HG02763 (cell line): ENCODE data around the gene LDLR.

Experiments
- ATAC-seq: cut with Tn5 transposase; IDR thresholded peaks from one replicate; pipeline ENCODE4 v1.9.1; 2021; ENCODE audit warnings: mild to moderate bottlenecking, moderate library complexity; ENCODE audit not compliant: unreplicated experiment

The LDLR gene

DNA sequence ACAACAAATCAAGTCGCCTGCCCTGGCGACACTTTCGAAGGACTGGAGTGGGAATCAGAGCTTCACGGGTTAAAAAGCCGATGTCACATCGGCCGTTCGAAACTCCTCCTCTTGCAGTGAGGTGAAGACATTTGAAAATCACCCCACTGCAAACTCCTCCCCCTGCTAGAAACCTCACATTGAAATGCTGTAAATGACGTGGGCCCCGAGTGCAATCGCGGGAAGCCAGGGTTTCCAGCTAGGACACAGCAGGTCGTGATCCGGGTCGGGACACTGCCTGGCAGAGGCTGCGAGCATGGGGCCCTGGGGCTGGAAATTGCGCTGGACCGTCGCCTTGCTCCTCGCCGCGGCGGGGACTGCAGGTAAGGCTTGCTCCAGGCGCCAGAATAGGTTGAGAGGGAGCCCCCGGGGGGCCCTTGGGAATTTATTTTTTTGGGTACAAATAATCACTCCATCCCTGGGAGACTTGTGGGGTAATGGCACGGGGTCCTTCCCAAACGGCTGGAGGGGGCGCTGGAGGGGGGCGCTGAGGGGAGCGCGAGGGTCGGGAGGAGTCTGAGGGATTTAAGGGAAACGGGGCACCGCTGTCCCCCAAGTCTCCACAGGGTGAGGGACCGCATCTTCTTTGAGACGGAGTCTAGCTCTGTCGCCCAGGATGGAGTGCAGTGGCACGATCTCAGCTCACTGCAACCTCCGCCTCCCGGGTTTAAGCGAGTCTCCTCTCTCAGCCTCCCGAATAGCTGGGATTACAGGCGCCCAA, at the start of gene LDLR:
TSS of gene LDLR (plus strand) at position 210 of the 760 bp plus-strand sequence. CDS start at position 296, 86 bp downstream.
- ATAC-seq, result no peak

DNA sequence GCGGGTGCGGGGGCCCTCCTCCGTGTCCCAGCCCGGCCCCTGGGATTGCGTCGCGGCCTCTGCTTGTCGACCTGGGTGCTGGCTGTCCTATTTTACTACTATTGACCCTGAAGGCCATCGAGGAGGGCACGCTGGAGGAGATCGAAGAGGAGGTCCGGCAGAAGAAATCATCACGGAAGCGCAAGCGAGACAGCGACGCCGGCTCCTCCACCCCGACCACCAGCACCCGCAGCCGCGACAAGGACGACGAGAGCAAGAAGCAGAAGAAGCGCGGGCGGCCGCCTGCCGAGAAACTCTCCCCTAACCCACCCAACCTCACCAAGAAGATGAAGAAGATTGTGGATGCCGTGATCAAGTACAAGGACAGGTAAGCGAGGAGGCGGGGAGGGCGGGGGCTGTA, 48.1 kb upstream of the LDLR start:
- ATAC-seq, result no peak

DNA sequence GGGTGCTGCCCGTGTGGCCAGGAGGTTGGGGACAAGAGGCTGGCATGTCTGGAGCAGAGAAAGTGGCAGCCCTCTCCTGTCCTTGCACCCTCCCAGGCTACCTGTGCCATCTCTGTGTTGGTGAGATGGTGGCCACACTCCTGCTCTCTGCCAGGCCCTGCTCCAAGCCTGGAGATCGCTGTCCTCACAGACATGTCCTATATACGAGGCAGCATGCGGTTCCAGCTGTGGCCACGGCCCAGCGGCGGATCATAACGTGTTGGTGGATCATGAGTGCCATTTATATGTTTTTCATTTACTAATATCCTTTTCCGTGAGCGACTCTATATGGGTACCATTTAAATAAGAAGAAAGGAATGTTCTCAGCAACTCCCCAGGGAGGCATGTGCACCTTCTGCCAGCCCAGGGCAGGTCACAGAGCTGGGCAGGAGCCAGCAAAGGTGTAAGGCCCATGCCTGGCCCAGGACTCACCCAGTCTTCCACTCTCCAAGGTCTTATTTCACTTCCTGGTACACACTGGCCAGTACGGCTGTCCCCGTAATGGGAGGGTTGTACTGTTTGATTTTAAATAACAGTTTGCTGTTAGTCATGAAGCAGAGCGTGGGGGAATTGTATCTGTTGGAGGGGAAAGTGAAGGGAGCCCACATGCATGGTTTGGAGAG, 47.2 kb upstream of the LDLR start:
- no peak for ATAC-seq

GRCh38 chr19:11044431-11044830, 44.8 kb upstream of the LDLR start:
- ATAC-seq, result no peak

DNA sequence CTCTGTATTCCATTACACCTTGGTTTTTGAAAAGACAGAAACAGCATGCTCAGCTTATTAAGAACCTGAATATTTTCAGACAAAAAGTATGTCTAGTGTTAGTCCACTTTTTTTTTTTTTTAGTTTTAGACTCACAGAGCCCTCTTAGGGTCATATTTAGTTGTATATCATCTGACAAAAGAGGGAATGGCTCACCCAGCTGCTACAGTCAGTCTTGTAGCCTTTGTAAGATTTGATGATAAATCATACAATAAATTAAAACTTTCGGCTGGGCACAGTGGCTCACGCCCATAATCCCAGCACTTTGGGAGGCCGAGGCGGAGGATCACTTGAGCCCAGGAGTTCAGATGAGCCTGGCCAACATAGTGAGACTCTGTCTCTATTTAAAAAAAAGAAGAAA, 43.7 kb upstream of the LDLR start:
- no peak for ATAC-seq

DNA sequence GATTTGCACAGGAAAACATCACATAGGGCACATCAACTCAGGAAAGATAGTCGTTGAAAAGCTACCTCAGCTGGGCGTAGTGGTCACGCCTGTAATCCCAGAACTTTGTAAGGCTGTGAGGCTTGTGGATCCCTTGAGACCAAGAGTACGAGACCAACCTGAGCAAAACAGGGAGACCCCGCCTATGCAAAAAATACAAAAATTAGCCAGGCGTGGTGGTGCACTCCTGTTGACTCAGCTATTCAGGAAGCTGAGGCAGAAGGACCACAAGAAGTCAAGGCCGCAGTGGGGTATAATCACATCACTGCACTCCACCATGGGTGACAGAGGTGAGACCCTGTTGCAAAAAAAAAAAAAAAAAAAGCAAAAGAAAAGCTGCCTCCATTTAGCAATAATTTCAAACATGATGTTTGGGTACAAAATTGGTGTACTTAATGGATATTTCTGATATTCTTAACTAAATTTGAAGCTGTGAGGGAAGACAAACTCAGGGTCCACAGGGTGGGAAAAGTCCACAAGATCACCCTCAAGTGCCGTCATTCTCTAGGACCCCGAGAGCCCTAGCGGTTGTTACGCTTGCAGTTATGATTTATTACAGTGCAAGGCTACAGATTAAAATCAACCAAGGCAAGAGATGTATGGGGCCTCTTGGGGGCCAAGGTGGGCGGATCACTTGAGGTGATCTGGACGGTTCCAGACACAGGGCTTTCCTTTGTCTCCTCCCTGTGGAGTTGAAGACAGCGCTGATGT, 42.5 kb upstream of the LDLR start:
- no peak for ATAC-seq

DNA sequence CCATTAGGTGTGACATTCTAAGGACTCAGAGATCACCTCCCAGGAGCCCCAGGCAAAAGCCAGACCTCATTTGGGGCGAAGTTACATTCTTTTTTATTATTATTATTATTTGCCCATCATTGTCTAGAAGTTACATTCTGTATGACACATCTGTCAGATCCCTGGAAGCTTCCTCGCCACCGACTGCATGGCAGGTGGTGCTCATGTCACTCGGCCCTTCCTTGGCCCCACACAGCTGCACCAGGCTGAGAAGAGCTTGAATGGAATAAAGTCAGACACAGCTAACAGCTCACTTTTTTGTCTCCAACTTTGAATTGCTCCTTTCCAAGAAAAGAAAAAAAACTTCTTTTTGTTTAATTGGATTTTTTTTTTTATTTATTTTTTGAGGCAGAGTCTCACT, 41.4 kb upstream of the LDLR start:
- no peak for ATAC-seq

DNA sequence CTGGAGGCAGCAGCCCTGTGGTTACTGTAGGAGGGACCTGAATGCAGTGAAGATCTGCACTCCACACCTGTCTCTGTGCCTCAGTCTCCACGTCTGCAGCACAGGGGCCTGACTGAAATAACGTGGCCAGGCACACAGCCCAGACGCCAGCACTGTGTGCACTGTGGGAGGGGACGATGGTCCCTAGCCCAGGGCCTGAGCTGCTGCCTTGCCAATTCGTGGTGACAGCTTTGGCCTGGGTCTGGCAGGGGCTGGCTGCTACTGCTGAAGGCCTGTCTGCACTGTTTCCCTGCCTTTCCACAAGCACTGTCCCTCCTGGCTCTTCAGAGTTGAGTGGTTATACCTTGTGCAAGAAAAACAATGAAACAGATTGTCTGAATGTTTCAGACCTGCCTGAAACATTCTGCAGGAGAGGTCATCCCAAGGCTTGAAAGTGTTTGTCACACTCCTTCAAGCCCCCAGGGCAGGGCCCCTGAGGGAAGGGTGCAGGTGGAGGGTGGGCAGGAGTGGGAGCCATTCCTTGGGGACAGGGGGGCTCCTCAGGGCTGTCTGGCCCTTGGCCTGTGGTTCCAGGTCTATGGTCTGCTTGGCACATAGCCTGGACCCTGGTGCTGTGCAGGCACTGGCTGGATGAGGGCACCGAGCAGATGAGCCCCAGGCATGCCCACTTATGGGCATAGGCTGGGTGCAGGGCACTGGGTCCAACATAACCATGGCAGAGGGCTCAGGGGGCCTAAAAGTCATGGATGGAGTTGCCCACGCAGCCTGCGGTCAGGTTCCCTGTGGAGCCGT, 38.7 kb upstream of the LDLR start:
- no peak for ATAC-seq

- ATAC-seq, result no peak
Observed at GRCh38 chr19:11053817-11054195, 35.5 kb upstream of the LDLR start.

GRCh38 chr19:11054200-11054599, 35.1 kb upstream of the LDLR start:
- ATAC-seq, result no peak

DNA sequence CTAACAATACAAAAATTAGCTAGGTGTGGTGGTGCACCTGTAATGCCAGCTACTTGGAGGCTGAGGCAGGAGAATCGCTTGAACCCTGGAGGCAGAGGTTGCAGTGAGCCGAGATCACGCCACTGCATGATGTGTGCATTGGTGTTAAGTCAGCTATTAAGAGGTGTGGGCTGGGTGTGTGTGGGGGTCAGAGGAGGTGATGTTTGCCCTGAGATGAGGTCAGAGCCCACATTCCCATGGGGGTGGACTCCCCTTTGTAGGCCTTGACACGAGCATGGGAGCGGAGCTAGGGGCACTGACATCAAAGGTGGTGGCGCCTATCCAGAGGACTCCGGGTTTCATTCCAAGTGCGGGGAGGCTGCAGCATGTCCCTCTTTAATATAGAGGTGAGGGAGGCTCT, 34.6 kb upstream of the LDLR start:
- ATAC-seq, result no peak

DNA sequence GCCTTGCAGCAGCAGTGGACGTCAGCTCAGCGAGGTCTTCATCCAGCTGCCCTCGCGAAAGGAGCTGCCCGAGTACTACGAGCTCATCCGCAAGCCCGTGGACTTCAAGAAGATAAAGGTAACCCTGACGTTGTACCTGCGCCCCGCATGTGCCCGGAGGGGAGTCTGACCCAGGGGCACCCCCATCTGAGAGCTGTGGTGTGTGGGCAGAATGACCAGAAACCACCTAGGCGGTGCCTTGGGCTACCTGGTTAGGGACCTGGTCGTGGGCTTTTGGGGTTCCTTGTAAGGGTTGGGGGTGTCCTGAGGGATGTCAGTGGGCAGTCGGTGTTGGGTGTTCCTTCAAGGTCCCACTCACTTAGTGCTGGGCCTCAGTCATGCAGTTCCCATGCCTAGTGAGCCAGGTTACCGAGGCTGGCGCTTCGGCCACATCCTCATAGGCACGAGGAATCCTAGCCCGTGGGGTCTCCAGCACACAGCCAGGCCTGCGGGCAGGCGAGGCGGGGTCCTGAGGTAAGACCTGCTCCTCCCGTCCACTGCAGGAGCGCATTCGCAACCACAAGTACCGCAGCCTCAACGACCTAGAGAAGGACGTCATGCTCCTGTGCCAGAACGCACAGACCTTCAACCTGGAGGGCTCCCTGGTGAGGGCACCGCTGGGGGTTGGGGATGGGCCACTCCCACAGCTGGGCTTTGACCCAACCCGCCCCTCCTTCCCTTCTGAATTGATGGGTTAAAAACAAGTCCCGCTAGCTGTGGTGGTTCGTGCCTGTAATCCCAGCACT, 30.8 kb upstream of the LDLR start:
- no peak for ATAC-seq

DNA sequence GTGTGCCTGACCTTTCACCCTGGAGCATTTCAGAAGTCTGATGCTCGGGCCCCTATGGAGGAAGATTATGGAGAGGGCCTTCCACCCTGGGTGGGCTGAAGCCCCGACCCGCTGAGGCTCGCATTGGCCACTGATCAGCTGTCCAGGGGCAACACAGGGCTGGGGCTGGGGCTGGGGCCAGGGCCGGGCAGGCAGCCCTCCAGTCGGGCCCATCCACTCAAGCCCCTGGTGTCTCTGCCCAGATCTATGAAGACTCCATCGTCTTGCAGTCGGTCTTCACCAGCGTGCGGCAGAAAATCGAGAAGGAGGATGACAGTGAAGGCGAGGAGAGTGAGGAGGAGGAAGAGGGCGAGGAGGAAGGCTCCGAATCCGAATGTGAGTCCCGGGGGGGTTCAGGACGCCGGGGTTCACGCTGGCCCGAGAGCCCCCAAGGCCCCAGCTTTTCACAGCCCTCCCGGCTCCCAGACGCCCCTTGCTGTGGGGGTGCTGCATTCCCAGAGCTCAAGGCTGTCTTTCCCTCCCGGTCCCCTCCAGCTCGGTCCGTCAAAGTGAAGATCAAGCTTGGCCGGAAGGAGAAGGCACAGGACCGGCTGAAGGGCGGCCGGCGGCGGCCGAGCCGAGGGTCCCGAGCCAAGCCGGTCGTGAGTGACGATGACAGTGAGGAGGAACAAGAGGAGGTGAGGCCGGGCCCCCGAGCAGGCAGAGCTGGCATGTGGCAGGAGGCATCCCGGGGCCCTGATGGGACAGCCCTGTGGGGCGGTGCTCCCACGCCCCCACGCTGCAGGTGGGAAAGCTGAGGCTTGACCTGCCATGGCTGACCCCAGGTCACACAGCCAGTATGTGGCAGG, 29.5 kb upstream of the LDLR start:
- ATAC-seq, result no peak

DNA sequence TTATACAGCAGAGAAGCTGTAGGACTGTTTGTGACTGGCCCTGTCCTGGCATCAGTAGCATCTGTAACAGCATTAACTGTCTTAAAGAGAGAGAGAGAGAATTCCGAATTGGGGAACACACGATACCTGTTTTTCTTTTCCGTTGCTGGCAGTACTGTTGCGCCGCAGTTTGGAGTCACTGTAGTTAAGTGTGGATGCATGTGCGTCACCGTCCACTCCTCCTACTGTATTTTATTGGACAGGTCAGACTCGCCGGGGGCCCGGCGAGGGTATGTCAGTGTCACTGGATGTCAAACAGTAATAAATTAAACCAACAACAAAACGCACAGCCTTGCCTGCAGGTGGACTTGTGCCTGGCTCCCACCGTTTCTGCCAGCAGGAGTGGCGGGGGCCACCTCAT, 27.3 kb upstream of the LDLR start:
- ATAC-seq, result no peak

- no peak for ATAC-seq
Observed at GRCh38 chr19:11063434-11063833, 25.8 kb upstream of the LDLR start.

DNA sequence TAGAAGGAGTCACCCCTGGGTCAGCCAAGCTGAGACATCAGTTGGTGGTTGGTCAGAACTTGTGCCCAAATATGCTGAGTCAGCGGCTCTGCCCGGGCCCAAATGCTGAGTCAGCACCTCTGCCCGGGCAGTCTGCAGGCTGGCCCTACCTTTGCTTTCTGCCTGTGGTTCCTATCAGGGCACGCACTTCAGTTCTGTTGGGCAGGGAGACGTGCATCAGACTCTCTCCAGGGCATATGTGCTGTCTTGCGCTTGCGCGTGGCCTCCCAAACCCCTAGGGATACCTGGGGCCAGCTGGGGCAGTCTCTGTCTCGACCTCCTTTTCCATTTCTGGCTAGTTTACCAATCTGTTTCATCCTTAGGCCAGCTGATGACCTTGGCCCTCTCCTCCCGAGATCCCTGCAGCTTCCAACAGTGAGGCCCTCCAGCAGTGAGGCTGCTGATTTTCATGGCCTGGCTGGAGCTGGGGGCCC, 24.4 kb upstream of the LDLR start:
- ATAC-seq, result no peak

DNA sequence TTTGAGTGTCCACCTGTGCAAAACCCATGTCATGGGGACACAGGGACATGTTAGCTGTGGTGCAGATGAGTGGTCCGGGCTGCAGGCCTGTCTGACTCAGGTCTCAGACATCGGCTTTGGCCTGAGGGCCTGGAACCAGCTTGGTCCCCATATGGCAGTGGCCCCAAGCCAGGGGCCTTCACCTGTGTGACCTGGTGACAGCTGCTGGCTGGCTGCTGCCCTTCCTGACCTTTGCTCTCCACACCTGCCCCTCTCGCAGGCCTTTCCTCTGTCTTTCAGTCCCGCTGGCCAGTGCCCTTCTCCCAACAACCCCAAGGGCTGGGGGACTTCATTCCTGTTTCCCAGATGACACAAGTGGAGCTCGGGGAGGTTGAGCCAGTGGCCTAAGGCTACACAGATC, 22.9 kb upstream of the LDLR start:
- ATAC-seq, result no peak

DNA sequence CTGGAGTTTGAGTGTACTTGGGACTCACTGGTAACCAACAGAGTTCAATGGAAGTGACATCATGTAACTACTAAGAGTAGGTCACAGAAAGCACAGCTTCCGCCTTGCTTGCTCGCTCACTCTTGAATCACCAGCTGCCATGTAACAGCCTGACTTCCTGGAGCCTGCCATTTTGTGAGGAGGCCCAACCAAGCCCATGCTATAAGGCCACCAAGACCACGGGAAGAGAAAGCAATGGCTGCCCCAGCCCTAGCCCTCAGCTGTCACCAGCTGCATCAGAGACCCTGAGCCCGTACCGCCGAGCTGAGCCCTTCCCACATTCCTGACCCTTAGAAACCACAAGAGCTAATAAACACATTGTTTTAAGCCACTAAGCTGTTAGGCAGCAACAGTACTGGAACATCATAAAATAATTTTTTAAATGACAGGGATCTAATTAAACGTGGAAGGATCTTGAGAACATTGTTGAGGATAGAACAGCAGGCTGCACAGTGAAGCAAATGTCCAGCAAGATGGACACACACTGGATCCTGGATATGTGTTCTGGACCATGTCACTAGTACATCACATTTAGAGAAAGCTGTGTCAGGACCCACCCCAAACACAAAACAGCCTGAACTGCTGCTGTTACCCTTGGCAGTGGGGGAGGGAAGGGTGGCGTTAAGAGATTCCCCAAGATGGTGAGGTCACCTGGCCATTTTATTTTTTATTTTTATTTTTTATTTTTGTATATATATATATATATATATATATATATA, 21.7 kb upstream of the LDLR start:
- ATAC-seq, result no peak

GRCh38 chr19:11069561-11069960, 19.7 kb upstream of the LDLR start:
- no peak for ATAC-seq
